IPS DF 19.7 (cell line): ENCODE data around the gene FGF22.

Experiments used
- DNase-seq: peaks from one replicate; pipeline ENCODE4 v3.0.0-alpha.2; 2013; ENCODE audit warnings: low read depth, low spot score

Gene FGF22

DNA sequence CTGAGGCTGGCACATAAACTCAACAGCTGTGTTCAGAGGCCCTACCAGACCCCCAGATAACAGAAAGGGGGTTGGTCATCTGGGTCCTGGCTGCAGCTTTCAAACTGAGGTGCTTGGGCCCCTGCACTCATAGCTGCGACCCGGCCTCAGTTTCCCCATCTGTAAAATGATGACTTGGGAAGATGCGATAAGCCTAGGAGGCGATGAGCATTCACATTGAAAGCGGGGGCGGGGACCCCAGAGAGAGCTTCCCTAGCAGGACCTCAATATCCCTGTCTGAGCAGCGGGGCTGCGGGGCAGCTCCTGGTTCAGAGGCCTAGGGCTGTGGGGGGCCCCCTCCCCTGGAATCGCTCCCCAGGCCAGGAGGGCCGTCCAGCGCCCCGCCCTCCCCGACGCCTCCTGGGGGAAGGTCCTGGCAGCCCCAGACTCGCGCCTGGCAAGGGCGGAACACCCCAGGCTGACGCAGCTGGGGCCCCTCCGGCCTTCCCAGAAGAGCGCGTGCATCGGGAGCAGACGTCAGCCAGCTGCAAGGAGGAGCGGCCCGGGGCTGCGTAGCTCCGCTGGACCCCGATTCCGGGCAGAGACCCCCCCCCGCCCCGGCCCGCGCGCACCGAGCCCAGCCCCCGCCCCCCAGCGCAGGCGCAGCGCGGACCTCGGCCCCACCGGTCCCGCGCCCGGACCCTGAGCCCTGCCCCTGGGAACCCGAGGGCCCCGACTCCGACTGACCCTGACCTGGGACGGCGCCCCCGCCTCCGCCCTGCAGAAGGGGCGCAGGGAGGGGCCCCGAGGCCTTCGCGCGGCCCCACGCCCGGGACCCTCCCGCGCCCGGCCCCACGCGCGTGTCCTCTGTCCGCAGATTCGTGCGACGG lies 40.0 kb downstream of the FGF22 start:
- no peak for DNase-seq

DNA sequence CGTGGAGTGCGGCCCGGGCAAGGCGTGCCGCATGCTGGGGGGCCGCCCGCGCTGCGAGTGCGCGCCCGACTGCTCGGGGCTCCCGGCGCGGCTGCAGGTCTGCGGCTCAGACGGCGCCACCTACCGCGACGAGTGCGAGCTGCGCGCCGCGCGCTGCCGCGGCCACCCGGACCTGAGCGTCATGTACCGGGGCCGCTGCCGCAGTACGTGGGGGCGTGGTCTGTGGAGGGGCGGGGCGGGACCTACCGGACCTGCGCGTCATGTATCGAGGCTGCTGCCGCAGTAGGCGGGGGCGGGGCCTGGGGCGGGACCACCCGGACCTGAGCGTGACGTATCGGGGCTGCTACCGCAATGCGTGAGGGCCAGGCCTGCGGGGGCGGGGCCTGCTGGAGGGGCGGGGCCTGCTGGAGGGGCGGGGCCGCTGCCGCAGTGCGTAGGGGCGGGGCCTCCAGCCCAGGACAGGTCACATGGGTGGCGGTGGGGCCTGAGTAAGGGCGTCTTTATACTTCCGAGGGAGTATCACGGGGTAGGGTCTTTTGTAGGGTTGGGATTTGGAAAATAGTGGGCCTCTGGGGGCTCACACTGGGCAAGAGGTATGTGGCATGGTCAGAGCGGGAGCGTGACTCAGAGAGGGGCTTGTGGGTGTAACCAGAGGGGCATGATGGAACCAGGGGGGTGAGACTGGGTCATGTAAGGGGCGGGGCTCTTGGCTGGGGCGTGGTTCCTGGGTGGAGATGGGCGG lies 40.8 kb downstream of the FGF22 start:
- DNase-seq, result no peak

DNA sequence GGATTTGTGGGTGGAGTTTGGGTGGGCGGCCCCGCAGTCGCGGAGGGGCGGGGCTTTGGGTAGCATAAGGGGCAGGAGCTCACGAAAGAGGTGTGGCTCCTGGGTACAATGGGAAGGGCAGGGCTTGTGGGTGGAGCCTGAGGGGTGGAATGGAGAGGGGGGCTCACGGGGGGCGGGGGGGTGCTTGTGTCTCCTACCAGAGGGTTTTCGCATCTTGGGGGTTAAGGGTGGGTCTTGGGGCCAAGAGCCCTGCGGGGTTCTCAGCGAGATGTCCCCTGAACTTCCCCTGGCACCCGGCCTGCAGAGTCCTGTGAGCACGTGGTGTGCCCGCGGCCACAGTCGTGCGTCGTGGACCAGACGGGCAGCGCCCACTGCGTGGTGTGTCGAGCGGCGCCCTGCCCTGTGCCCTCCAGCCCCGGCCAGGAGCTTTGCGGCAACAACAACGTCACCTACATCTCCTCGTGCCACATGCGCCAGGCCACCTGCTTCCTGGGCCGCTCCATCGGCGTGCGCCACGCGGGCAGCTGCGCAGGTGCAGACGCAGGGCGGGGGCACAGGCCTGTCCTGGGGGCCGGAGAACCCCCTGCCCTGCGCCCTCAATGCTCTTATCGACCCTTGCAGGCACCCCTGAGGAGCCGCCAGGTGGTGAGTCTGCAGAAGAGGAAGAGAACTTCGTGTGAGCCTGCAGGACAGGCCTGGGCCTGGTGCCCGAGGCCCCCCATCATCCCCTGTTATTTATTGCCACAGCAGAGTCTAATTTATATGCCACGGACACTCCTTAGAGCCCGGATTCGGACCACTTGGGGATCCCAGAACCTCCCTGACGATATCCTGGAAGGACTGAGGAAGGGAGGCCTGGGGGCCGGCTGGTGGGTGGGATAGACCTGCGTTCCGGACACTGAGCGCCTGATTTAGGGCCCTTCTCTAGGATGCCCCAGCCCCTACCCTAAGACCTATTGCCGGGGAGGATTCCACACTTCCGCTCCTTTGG lies 41.6 kb downstream of the FGF22 start:
- no peak for DNase-seq

DNA sequence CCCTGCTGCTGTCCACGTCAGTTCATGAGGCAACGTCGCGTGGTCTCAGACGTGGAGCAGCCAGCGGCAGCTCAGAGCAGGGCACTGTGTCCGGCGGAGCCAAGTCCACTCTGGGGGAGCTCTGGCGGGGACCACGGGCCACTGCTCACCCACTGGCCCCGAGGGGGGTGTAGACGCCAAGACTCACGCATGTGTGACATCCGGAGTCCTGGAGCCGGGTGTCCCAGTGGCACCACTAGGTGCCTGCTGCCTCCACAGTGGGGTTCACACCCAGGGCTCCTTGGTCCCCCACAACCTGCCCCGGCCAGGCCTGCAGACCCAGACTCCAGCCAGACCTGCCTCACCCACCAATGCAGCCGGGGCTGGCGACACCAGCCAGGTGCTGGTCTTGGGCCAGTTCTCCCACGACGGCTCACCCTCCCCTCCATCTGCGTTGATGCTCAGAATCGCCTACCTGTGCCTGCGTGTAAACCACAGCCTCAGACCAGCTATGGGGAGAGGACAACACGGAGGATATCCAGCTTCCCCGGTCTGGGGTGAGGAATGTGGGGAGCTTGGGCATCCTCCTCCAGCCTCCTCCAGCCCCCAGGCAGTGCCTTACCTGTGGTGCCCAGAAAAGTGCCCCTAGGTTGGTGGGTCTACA lies 43.1 kb downstream of the FGF22 start:
- DNase-seq, result no peak

DNA sequence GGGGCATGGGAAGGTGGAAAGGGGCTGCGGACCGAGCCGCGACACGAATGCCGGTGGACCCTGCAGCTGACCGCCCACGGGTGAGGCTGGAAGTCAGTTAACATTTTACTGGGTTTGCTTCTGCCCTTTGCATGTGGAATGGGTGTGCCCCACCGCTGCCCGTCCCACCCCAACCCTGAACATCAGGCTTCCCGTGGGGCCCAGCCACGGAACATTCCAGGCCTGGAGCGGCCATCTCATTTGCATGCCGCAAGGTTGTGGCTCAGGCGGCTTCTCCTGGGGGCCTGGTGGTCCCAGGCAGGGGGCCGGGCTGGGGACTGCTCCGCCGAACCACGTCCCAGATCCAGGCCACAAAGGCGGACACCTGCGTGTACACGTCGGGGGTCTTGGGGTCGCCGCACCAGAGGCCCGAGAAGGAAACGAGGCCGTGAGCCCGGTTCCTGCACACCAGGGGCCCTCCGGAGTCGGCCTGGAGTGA lies 45.8 kb downstream of the FGF22 start:
- no peak for DNase-seq

DNA sequence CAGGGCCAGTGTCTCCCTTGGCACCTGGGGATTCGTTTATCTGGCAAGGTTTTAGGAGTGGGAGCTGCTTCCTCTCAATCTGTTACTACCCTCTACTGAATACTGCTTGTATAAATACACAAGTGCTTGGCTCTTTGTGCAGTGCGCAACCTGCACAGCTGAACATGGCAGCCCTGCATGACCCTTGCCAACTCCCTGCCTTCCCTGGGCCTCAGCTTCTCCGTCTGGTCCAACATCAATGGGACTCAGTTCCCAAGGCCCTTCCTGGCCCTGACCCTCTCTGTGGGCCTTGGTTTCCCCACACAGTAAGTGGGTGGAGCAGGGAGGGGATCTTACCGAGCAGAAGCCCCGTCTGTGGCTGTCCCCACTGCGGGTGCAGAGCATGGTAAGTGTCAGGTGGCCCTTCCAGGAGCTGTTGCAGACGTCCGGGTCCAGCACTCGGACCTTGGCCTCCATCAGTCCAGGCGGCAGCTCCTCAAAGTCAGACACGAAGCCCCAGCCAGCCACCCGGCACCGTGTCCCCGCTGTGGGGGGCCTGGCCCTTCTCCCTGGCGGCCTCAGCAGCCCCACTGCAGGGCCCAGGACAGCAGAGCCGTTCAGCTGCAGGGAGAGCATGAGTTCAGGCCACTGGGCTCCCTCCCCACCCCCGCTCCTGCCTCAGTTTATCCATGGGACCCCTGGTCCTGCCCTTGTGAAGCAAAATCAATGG lies 47.1 kb downstream of the FGF22 start:
- no peak for DNase-seq

DNA sequence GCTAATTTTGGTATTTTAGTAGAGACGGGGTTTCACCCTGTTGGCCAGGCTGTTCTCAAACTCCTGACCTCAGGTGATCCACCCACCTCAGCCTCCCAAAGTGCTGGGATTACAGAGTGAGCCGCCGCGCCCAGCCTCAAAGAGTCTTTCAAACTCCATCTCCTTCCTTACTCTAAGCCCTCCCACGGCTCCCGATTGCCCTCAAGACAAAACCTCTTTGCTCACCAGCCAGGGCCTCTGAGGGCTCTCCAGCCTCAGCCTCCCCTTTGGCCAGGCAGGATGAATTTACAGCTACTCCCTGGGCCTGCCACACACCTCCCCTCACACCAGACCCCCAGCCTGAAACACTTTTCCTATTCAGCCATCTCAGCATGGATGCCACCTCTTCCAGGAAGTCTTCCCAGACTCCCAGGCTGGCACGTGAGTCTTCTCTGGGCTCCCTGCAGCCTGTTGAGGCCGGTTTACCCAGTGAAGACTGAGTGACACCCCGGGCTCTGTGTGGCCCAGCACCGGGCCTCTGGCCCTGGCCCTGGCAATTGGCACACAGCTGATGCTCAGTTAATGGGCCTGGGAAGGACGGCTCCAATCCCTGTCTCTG lies 48.0 kb downstream of the FGF22 start:
- DNase-seq, result no peak

DNA sequence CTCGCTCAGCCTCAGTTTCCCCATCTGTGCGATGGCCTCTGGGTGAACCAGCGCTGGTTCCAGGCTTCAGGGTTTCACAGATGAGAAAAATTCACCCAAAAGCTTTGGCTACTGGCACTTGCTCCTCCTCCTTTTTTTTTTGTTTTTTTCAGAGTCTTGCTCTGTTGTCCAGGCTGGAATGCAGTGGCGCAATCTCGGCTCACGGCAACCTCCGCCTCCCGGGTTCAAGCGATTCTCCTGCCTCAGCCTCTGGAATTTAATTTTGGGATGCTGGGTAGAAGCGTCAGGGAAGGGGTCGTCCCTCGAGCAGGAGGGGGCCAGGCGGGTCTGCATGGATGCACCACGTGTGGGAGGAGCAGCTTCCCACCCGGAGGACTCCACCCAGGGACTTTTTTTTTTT lies 48.5 kb downstream of the FGF22 start:
- no peak for DNase-seq

DNA sequence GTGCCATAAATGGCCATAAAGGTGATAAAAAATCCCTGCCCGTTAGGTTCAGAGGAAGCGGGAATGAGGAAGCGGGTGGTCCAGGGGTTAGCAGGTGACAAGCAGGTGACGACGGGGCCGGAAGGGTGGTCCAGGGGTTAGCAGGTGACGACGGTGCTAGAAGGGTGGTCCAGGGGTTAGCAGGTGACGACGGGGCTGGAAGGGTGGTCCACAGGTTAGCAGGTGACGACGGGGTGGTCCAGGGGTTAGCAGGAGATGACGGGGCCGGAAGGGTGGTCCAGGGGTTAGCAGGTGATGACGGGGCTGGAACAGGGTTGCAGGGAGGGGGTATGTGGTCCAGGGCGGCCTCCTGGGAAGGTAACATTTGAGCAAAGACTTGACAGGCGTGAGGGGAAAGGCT lies 49.3 kb downstream of the FGF22 start:
- DNase-seq, result no peak

DNA sequence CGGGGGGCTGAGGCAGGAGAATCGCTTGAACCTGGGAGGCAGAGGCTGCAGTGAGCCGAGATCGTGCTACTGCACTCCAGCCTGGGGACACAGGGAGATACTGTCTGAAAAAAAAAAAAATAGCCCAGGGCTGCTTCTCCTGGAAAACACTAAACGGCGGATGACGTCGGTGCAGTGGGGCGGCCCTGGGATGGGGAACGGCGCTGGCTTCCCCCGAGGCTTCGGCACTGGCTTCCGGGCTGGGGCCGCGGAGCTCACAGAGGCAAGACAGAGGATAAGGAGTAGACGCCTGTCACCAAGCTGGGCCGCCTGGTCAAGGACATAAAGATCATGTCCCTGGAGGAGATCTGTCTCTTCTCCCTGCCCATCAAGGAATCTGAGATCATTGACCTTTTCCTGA lies 50.5 kb downstream of the FGF22 start:
- no peak for DNase-seq
